Hepatocyte (in vitro differentiated cells): ENCODE measurements around the gene EFNA4.

Source experiments
- EZH2 ChIP-seq: fragments of 200-600 bp; sonication (generic); IDR thresholded peaks from 2 replicates; pipeline ENCODE4 v1.6.1; 2016; ENCODE audit warnings: antibody characterized with exemption, mild to moderate bottlenecking, borderline replicate concordance
- EZH2phosphoT487 ChIP-seq: fragments of 200-600 bp; sonication (generic); IDR thresholded peaks from one replicate; pipeline ENCODE4 v1.6.1; 2018; ENCODE audit warnings: antibody characterized with exemption, mild to moderate bottlenecking, low read depth, moderate library complexity; ENCODE audit not compliant: unreplicated experiment, severe bottlenecking
- TF ChIP-seq, protein P1 (sequence below): fragments of 200-600 bp; sonication (generic); IDR thresholded peaks from 2 replicates; pipeline ENCODE4 v1.5.1; 2016; ENCODE audit warnings: antibody characterized with exemption, mild to moderate bottlenecking; ENCODE audit not compliant: poor library complexity

DNA sequence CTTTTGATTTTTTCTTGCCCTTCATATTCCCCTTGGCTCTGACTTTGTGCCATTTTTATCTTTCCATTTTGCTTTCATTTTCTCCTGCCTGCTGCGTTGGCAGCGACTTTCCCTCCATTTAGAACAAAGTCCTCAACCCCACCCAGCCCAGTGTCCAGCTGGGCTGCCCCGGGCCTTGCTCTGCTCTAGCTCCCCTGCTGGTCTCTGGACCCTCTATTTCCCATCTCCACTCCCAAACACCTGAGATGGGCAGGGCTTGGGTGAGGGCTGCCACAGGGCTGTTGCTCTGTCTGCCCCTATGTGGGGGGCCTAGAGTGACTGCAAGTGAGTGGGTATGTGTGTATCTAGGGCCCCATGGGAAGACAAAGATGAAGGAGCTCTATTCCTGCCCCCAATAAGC lies 19.7 kb upstream of the EFNA4 start:
- TF ChIP-seq, protein P1, sequence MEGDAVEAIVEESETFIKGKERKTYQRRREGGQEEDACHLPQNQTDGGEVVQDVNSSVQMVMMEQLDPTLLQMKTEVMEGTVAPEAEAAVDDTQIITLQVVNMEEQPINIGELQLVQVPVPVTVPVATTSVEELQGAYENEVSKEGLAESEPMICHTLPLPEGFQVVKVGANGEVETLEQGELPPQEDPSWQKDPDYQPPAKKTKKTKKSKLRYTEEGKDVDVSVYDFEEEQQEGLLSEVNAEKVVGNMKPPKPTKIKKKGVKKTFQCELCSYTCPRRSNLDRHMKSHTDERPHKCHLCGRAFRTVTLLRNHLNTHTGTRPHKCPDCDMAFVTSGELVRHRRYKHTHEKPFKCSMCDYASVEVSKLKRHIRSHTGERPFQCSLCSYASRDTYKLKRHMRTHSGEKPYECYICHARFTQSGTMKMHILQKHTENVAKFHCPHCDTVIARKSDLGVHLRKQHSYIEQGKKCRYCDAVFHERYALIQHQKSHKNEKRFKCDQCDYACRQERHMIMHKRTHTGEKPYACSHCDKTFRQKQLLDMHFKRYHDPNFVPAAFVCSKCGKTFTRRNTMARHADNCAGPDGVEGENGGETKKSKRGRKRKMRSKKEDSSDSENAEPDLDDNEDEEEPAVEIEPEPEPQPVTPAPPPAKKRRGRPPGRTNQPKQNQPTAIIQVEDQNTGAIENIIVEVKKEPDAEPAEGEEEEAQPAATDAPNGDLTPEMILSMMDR: no peak
- no peak for TF ChIP-seq EZH2phosphoT487
- no peak for TF ChIP-seq EZH2
